ENCODE results near the gene STRIP2.

STRIP2 gene

DNA sequence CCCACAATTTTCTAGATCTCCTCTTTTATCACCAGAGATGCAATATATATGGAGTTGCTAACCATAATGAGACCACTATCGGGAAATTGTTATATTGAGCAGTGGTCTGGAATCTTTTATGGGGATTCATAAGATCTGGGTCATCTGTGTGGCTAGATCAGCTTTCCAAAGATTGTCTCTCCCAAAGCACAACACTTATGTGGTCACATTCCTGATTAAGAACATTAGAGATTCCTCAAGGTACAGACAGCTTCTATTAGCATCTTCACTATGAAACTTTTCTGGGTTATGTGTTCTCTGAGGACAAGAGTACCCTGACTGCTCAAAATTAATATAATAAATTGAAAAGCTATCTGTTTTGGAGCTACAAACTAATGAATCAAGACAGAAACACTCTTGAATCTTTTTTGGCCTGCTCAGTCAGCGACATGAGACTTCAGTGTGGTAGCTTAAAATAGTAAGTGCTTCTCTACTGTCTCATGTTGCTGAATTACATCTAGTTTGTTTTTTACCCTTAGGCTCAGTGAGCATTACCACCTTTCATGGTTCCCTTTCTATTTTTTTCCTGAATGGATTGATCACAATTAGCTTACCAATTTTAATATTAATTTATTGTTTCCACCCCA lies 42.6 kb upstream of the STRIP2 start:
- Histone ChIP-seq H3K27me3 (ENCODE audit: insufficient read depth, low read depth) (no peaks in the 10 kb centered on the region), H3K9ac (no peak overlapping the region), H3K4me3 (IDR thresholded peaks at IDR 0.05; ENCODE audit: insufficient read depth, low read depth, low read length) (no peak overlapping the region), H3K79me2 (ENCODE audit: insufficient read depth, low read depth) (no peaks in the 10 kb centered on the region), H3K36me3 (ENCODE audit: insufficient read depth) (no peaks in the 10 kb centered on the region), H2AFZ (ENCODE audit: low read depth) (no peak overlapping the region), H3K4me1 (ENCODE audit: low read depth, poor library complexity, severe bottlenecking) (peaks cover 37% of the 10 kb centered on the region), H3K4me2 (peak overlapping the region; percentile 52), H3K27ac (peak overlapping the region; percentile 28; the same call in 1 of the 2 replicates), H4K20me1 (ENCODE audit: insufficient read depth) (no peaks in the 10 kb centered on the region)
- TF ChIP-seq, protein P1, sequence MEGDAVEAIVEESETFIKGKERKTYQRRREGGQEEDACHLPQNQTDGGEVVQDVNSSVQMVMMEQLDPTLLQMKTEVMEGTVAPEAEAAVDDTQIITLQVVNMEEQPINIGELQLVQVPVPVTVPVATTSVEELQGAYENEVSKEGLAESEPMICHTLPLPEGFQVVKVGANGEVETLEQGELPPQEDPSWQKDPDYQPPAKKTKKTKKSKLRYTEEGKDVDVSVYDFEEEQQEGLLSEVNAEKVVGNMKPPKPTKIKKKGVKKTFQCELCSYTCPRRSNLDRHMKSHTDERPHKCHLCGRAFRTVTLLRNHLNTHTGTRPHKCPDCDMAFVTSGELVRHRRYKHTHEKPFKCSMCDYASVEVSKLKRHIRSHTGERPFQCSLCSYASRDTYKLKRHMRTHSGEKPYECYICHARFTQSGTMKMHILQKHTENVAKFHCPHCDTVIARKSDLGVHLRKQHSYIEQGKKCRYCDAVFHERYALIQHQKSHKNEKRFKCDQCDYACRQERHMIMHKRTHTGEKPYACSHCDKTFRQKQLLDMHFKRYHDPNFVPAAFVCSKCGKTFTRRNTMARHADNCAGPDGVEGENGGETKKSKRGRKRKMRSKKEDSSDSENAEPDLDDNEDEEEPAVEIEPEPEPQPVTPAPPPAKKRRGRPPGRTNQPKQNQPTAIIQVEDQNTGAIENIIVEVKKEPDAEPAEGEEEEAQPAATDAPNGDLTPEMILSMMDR (conservative IDR thresholded peaks at IDR 0.05; ENCODE audit: low read depth, low read length), result no peak

DNA sequence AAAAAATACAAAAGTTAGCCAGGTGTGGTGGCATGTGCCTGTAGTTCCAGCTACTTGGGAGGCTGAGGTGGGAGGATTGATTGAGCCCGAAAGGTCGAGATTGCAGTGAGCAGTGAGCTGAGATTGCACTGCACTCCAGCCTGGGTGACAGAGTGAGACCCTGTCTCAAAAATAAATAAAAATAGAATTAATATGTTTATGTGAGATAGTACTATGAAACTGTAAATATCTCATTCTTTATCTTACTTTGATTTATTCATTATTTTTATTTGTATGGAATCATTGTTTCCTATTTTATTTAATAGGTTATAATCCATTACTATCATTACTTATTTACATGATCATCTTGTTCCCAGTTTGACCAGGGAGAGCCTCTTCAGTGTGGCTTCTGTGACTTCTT lies 41.0 kb upstream of the STRIP2 start:
- Histone ChIP-seq H3K36me3 (ENCODE audit: insufficient read depth) (no peaks in the 10 kb centered on the region), H3K9ac (no peak overlapping the region), H3K4me2 (no peak overlapping the region), H3K4me1 (ENCODE audit: low read depth, poor library complexity, severe bottlenecking) (peaks cover 31% of the 10 kb centered on the region), H3K27ac (no peak overlapping the region), H3K27me3 (ENCODE audit: insufficient read depth, low read depth) (no peaks in the 10 kb centered on the region), H2AFZ (ENCODE audit: low read depth) (no peak overlapping the region), H3K4me3 (IDR thresholded peaks at IDR 0.05; ENCODE audit: insufficient read depth, low read depth, low read length) (no peak overlapping the region), H3K79me2 (ENCODE audit: insufficient read depth, low read depth) (no peaks in the 10 kb centered on the region), H4K20me1 (ENCODE audit: insufficient read depth) (no peaks in the 10 kb centered on the region)
- TF ChIP-seq, protein P1 (conservative IDR thresholded peaks at IDR 0.05; ENCODE audit: low read depth, low read length), result no peak

DNA sequence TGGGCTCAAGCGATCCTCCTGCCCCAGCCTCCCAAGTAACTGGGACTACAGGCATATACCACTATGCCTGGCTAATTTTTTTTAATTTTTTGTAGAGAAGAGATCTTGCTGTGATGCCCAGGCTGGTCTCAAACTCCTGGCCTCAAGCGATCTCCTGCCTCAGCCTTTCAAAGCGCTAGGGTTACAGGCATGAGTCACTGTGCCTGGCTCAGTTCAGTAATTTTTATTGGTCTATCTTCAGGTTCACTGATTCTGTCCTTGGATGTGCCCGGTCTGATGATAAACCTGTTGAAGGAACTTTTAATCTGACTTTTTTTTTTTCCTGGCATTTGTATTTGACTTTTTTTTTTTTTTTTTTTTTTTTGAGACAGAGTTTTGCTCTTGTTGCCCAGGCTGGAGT lies 40.1 kb upstream of the STRIP2 start:
- no peaks in the 10 kb centered on the region for H3K36me3 ChIP-seq (ENCODE audit: insufficient read depth)
- TF ChIP-seq, protein P1 (conservative IDR thresholded peaks at IDR 0.05; ENCODE audit: low read depth, low read length), result no peak
- H3K79me2 ChIP-seq (ENCODE audit: insufficient read depth, low read depth), result no peaks in the 10 kb centered on the region
- H3K4me2 ChIP-seq, result no peak overlapping the region
- H3K4me1 ChIP-seq (ENCODE audit: low read depth, poor library complexity, severe bottlenecking), result peaks cover 31% of the 10 kb centered on the region
- H3K4me3 ChIP-seq (IDR thresholded peaks at IDR 0.05; ENCODE audit: insufficient read depth, low read depth, low read length), result no peak overlapping the region
- no peak overlapping the region for H3K9ac ChIP-seq
- H3K27ac ChIP-seq, result no peak overlapping the region
- H3K27me3 ChIP-seq (ENCODE audit: insufficient read depth, low read depth), result no peaks in the 10 kb centered on the region
- no peaks in the 10 kb centered on the region for H4K20me1 ChIP-seq (ENCODE audit: insufficient read depth)
- H2AFZ ChIP-seq (ENCODE audit: low read depth), result no peak overlapping the region

DNA sequence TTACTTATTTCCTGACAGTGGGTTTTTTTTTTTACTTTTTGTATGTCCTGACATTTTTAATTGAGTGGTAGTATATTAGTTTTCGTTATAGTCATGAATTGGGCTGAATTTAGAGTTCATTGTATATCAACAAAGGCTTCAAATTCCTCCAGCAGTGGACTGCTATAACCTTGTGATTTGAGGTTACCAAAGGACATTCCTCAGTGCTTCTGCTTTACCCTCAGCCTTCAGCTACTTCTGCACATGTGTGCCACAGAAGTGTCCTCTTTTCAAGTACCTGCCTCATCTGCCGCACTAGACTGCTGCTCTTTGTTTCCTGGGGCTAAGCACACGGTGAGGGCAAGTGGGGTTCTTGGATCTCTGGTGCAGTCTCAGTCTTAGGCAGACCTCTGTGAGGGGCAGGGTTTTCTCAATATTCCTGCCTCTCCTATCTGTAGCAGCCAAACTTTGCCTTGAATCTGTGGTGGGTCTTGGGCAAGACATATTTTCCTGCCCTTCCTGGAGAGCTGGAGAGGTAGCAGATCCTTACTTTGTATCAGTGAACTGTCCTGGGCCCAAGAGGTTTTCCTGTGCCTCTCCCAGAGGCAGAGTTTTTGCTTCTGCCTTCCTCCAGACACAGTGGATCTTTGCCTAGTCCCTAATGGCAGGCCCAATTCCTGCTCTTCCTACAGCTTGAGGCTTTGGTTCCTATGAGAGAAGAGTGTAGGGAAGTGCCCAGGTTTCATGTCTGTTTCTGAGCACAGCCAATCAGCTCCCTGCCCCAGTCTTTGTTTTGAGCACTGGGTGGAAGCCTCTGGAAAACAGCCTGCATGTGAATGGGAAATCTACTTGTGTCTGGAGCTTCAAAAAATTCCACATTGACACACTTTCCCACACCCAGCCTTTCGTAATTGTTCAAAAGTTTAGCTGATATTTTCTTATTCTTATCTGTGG lies 39.0 kb upstream of the STRIP2 start:
- H3K4me2 ChIP-seq, result no peak overlapping the region
- H2AFZ ChIP-seq (ENCODE audit: low read depth), result no peak overlapping the region
- no peak overlapping the region for H3K27ac ChIP-seq
- TF ChIP-seq, protein P1 (conservative IDR thresholded peaks at IDR 0.05; ENCODE audit: low read depth, low read length), result no peak
- no peak overlapping the region for H3K4me3 ChIP-seq (IDR thresholded peaks at IDR 0.05; ENCODE audit: insufficient read depth, low read depth, low read length)
- H3K27me3 ChIP-seq (ENCODE audit: insufficient read depth, low read depth), result no peaks in the 10 kb centered on the region
- no peaks in the 10 kb centered on the region for H3K36me3 ChIP-seq (ENCODE audit: insufficient read depth)
- H3K79me2 ChIP-seq (ENCODE audit: insufficient read depth, low read depth), result no peaks in the 10 kb centered on the region
- H3K9ac ChIP-seq, result no peak overlapping the region
- H4K20me1 ChIP-seq (ENCODE audit: insufficient read depth), result no peaks in the 10 kb centered on the region
- H3K4me1 ChIP-seq (ENCODE audit: low read depth, poor library complexity, severe bottlenecking), result peaks cover 42% of the 10 kb centered on the region
